ENCODE data around the gene PRKCE.

PRKCE gene

DNA sequence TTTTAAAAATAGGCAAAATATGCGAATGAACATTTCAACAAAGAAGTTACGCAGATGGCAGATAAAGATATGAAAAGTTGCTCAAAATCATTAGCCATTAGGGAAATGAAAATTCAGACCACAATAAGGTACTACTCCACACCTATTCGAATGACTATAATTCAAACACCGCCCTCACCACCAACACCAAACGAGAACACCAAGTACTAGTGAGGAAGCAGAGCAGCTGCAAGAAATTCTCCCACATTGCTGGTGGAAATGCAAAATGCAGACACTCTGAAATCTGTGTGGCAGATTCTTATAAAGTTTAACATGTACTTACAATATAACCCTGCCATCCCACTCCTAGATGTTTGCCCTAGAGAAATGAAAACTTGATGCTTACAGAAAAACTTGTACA, 17.3 kb upstream of the PRKCE start:
- no peak for DNase-seq

- DNase-seq, result no peak
These were observed 15.5 kb upstream of the PRKCE start for GRCh38 chr2:45636008-45636407.

- DNase-seq, result no peak
These were observed 14.0 kb upstream of the PRKCE start for GRCh38 chr2:45637440-45637839.

GRCh38 chr2:45640576-45640975, 10.9 kb upstream of the PRKCE start:
- no peak for DNase-seq

DNA sequence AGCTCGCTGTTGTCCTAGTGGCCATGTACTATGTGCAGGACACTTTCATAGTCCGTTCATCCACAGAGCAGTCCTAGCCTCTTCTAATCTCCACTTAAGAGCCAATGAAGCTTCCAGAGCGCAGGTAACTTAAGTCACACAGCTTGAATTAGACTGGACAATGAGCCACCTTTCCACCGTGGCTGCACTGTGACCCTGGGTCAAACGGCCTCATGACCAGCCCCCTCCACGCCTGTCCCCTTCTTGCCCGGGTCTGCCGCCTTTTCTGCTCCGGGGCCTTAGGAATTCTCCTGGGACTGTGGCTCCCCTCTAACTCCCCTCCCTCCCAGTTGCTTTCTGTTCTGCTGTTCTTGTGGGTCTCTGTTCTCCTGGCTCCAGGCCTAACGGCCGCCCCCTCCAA, 8.4 kb upstream of the PRKCE start:
- DNase-seq, result no peak

GRCh38 chr2:45643543-45644542, 7.6 kb upstream of the PRKCE start:
- DNase-seq, result peak in 1 of 2 experiments; percentile 59

GRCh38 chr2:45646289-45646688, 5.2 kb upstream of the PRKCE start:
- no peak for DNase-seq

DNA sequence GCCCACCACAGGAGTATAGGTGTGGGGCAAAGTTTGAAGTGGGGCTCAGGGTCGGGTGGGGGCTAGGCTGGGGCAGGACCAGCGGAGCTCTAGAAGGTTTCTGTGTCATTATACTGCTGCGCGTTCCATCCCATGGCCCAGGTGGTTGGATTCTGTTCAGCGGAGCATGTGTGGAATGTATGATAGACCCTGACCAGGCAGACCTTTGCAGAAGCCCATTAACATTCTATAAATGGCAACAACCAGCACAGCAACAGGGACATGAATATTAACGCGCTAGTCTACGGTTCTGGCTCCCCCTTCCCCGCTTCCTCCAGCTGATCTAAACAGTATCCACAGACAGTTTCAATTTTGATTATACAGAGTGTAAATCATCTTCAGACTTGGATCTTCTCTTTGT, 4.1 kb upstream of the PRKCE start:
- no peak for DNase-seq

GRCh38 chr2:45647986-45648520, 3.4 kb upstream of the PRKCE start:
- no peak for DNase-seq

DNA sequence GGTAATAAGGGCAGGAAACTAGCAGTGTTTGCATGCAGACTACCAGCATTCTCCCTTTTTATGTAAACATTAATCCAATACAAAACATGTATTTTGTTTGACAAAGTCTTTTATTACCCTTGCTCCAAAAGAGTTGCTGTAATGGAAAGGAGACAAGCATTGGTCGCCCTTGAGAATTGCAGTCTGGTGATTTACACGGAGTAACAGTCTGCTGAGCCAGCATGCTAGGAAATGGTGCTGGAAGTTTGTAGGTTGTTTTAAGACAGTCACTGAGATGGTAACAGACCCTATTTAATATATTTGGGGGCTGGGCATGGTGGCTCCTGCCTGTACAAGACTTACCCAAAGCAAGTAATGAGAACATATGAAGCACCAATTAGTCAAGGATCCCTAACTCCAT, 2.8 kb upstream of the PRKCE start:
- no peak for DNase-seq

DNA sequence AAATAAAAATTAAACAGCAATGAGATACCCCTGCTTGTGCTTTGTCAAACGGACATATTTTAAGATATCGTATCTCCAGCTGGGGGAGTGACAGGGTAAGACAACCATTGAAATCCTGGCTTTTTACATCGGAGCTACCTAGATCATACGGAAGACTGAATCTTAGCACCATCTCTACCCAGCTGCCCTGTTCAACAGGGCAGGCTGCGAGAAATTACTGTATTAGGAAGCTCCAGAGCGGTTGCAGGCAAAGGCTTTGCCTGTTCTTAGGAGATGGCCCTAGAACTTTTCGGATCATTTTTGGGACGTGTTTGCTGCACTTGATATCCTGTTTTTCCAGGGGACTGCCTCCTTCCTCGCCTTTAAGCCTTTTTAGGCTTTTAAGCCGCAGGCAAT, 2.0 kb upstream of the PRKCE start:
- DNase-seq, result no peak

- peak; percentile 34 to 58 for DNase-seq
These were observed 1.3 kb upstream of the PRKCE start for GRCh38 chr2:45649858-45650811.

DNA sequence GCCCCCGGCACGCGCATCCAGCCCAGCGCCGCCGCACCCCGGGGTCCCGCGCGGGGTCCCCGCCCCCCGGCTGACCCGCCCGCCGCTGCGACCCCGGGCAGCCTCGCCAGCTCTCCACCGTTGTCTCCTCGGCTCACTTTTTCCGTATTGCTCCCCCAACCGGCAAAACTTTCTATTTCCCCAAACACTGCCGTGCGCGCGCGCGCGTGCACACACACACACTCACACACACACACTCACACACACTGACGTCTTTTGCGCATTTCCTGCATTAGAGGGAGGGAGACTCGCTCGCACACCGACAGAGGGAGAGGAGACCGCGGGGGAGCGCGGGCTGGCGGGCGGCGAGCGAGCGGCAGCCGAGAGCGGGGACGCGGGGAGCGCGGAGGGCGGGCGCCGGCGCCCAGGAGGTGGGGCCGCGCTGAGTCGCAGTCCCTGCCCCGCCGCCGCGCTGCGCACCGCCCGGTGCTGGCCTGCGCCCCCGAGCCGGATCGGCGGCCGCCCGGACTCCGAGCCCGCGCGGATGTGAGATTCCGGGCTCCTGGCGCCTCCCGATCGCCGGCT, 542 bp upstream of the PRKCE start:
- DNase-seq, result peak; percentile 84 to 92

DNA sequence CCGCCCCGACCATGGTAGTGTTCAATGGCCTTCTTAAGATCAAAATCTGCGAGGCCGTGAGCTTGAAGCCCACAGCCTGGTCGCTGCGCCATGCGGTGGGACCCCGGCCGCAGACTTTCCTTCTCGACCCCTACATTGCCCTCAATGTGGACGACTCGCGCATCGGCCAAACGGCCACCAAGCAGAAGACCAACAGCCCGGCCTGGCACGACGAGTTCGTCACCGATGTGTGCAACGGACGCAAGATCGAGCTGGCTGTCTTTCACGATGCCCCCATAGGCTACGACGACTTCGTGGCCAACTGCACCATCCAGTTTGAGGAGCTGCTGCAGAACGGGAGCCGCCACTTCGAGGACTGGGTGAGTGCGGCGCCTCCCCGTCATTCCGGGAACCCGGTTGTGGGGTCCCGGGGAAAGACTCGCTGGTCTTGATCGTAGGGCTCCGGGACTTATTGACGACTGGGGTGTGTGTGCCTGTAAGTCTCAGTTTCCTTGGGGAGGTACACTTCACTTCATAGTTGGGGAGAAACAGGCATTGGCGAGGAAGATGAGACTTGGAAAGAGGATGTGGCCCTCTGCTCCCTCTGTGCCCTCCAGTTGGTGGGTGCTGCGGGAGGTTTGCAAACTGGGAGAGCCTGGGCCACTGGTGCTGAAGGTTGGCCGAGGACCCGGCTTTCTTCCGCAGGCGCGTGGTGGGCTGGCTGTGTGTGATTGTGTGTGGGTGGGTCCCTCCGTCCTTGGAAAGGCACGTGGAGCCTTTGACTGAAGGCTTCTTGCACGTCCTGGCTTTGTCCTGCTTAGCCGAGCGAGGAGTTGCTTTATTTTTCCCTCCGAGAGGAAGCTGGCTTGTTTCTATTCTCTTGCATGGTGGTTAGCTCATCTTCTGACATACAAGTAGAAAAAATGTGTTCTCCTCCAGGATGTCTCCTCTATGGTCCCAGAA, 886 bp downstream of the PRKCE start:
- no peak for DNase-seq

- DNase-seq, result no peak
These were observed 1.8 kb downstream of the PRKCE start for GRCh38 chr2:45653122-45653913.

DNA sequence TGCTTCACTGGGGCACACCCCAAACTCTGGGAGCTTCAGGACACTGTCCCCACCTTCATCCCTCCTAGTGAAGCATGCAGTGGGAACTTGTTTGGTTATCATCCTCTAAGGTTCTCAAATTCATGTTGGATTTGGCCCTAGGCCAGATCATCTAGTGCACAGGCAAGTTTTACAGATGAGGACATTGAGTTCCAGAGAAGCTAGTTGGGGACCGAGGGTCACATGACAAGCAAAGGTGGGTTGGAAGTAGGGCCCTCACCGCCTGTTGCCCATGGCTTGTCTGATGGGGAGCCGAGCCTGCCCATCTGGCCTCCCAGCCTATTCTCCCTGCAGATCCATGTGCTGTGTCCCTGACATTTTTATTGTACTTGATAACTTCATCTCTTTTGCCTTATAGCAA, 2.8 kb downstream of the PRKCE start:
- no peak for DNase-seq

DNA sequence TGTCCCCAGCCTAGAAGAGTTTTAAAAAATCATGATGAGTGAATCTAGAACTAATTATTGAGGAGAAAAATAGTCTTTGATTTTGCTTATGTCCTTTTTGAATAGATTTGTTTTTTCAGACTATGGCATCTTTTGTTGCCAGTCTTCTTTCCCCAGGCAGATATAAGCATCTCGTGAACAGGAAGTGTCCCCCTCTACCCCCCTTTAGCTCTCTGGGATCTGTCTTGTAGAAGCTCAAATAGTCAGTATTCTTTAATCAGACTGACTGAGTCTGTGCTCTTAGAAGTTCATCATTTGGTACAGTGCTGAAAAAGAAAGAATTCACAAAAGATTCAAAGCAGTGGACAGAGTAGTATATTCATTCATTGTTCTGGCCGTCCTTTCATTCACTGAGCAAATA, 10.4 kb downstream of the PRKCE start:
- DNase-seq, result no peak

- no peak for DNase-seq
These were observed 13.3 kb downstream of the PRKCE start for GRCh38 chr2:45664635-45665261.

- no peak for DNase-seq
These were observed 17.0 kb downstream of the PRKCE start for GRCh38 chr2:45668509-45668908.

GRCh38 chr2:45669032-45669486, 17.6 kb downstream of the PRKCE start:
- DNase-seq, result no peak
